Esophagus squamous epithelium (tissue), 5 donors: ENCODE results near the gene MRFAP1L1. TPM values are rescaled to one million over a fixed set of nuclear protein-coding genes. Genes with fewer than 3 reads are reported as not detected.

Experiments used
- DNase-seq: peaks from one replicate; lab custom pipeline; 2025; lab: John Stamatoyannopoulos, UW
- H3K27ac ChIP-seq, 4 donors: fragments of 200-600 bp; sonication (generic); one replicate each; pipeline ENCODE4 v1.5.1; 2016 to 2019; ENCODE audit warnings: mild to moderate bottlenecking in 1 of 4
- H3K27me3 ChIP-seq, 4 donors: fragments of 200-600 bp; sonication (generic); 1 replicate in 3 of 4; 2 replicates in 1 of 4; pipeline versions ENCODE4 v1.5.1 to v1.6.0; 2017 to 2021; ENCODE audit warnings: antibody characterized with exemption in 1 of 4
- H3K36me3 ChIP-seq, 3 donors: fragments of 200-600 bp; sonication (generic); one replicate each; pipeline ENCODE4 v1.5.1; 2016 to 2019
- H3K4me1 ChIP-seq, 3 donors: fragments of 200-600 bp; sonication (generic); one replicate each; pipeline ENCODE4 v1.5.1; 2017 to 2019
- H3K4me3 ChIP-seq, 4 donors: fragments of 200-600 bp; sonication (generic); 1 replicate in 3 of 4; 2 replicates in 1 of 4; pipeline ENCODE4 v1.5.1; 2016 to 2019; ENCODE audit warnings: mild to moderate bottlenecking in 2 of 4, moderate library complexity in 1 of 4
- H3K9me3 ChIP-seq, 3 donors: fragments of 200-600 bp; sonication (generic); one replicate each; pipeline ENCODE4 v1.5.1; 2016 to 2019
- POLR2A ChIP-seq, 4 donors: fragments of 450-650 bp; IDR thresholded peaks; one replicate each; pipeline ENCODE4 v1.6.1; 2017; ENCODE audit warnings: antibody characterized with exemption in 4 of 4, mild to moderate bottlenecking in 4 of 4, moderate library complexity in 3 of 4
- WGBS, 2 donors: methylation state at CpG; one replicate each; pipeline ENCODE4 v1.1.5; 2018; 5-methylcytosine and 5-hydroxymethylcytosine counted together
- intact Hi-C: fragments of 100-400 bp; cut with DNase I; formaldehyde crosslinking; loops from one replicate; pipeline ENCODE4 v1.15.0; 2022
- total RNA-seq, 4 donors: library from RNA; depleted of rRNA; stranded (reverse); fragments of >200 nt; gene quantifications; one replicate each; pipeline ENCODE4 v1.1.0, GENCODE V29; 2016
- TF ChIP-seq, protein P1 (sequence below), 6 experiments: fragments of 450-650 bp in 4 of 6; fragments of 200-600 bp in 2 of 6; sonication (generic) in 2 of 6; IDR thresholded peaks; one replicate each; pipeline ENCODE4 v1.5.1; 2016 to 2019; ENCODE audit warnings: antibody characterized with exemption in 6 of 6, mild to moderate bottlenecking in 4 of 6, moderate library complexity in 4 of 6
- donor health status: DM: yes; HTN: yes; CAD: no.

MRFAP1L1 gene
- total RNA-seq, 4 donors from 2014 or later, result 29.5 to 63.5 (median 48.2) TPM

DNA sequence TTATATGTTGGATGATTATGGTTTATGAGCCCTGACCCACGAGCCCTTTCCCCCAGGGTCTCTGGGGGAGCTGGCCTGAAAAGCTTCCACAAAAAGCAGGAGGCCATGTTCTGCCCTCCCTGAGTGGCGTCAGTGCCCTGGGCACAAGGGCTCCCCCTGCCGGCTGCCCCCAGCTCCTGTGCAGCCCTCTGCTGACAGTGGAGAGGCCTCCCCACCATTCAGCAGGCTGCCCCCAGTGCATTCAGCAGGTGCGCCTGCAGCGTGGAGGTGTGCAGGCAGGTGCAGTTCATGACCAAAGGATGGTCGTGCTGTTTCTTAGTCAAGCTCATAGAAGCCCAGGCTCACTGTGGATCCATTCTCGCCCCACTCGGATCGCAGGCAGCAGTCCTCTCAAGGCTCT lies 28.5 kb downstream of the MRFAP1L1 start:
- no peak for TF ChIP-seq POLR2A (IDR thresholded peaks at IDR 0.05)
- TF ChIP-seq, protein P1, sequence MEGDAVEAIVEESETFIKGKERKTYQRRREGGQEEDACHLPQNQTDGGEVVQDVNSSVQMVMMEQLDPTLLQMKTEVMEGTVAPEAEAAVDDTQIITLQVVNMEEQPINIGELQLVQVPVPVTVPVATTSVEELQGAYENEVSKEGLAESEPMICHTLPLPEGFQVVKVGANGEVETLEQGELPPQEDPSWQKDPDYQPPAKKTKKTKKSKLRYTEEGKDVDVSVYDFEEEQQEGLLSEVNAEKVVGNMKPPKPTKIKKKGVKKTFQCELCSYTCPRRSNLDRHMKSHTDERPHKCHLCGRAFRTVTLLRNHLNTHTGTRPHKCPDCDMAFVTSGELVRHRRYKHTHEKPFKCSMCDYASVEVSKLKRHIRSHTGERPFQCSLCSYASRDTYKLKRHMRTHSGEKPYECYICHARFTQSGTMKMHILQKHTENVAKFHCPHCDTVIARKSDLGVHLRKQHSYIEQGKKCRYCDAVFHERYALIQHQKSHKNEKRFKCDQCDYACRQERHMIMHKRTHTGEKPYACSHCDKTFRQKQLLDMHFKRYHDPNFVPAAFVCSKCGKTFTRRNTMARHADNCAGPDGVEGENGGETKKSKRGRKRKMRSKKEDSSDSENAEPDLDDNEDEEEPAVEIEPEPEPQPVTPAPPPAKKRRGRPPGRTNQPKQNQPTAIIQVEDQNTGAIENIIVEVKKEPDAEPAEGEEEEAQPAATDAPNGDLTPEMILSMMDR (IDR thresholded peaks at IDR 0.05), result peak in 2 of 6 experiments; percentile 18 to 48
- WGBS, 2 donors, result no CpG with 5 or more reads among the region's 9 CpGs
- no peaks in the 10 kb centered on the region for H3K27me3 ChIP-seq
- no peak overlapping the region for H3K4me3 ChIP-seq
- no peak overlapping the region for H3K27ac ChIP-seq
- H3K36me3 ChIP-seq, result peaks cover 0 to 15% (median 0%) of the 10 kb centered on the region in 3 donors
- DNase-seq, result no peak
- intact Hi-C loops, result no loop called here
- peaks cover 7 to 17% (median 12%) of the 10 kb centered on the region in 3 donors for H3K4me1 ChIP-seq
- no peaks in the 10 kb centered on the region for H3K9me3 ChIP-seq

DNA sequence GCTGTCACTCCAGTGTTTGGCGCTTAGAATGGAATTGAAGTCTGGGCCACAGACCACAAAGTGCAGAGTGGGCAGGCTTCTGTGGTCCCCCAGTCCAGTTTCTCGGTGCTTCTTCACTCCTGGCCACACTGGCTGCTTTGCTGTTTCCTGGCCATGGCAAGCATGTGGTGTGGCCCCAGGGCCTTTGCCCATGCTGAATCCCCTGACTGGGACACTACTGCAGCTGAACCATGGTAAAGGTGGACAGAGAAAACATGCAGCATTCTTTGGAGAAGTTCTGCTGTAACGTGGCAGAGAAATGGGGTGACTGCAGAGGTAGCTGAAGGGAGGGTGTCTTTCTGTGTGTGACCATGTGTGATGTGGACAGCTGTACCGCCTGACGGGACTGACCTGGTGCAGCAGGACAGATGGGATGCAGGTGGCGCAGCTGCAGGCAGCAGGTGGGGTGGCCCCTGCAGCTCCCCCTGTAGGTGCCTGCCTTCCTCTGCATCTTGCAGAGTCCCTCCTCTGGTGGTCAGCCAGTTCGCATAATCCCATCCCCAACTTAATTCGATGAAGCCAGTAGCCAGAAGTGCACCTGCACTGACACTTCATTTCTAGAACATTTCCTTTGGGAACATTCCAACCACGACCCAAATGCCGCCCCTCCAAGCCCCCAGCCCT lies 29.2 kb downstream of the MRFAP1L1 start:
- no peak overlapping the region for H3K27ac ChIP-seq
- H3K9me3 ChIP-seq, result no peaks in the 10 kb centered on the region
- DNase-seq, result no peak
- intact Hi-C loops, result no loop called here
- no peak overlapping the region for H3K4me3 ChIP-seq
- 85 to 89% methylated on average over 7 to 10 of the region's 10 CpGs for WGBS, 2 donors
- TF ChIP-seq, protein P1 (IDR thresholded peaks at IDR 0.05), result no peak
- H3K4me1 ChIP-seq, result peaks cover 14 to 24% (median 19%) of the 10 kb centered on the region in 3 donors
- no peaks in the 10 kb centered on the region for H3K27me3 ChIP-seq
- peaks cover 0 to 22% (median 0%) of the 10 kb centered on the region in 3 donors for H3K36me3 ChIP-seq

DNA sequence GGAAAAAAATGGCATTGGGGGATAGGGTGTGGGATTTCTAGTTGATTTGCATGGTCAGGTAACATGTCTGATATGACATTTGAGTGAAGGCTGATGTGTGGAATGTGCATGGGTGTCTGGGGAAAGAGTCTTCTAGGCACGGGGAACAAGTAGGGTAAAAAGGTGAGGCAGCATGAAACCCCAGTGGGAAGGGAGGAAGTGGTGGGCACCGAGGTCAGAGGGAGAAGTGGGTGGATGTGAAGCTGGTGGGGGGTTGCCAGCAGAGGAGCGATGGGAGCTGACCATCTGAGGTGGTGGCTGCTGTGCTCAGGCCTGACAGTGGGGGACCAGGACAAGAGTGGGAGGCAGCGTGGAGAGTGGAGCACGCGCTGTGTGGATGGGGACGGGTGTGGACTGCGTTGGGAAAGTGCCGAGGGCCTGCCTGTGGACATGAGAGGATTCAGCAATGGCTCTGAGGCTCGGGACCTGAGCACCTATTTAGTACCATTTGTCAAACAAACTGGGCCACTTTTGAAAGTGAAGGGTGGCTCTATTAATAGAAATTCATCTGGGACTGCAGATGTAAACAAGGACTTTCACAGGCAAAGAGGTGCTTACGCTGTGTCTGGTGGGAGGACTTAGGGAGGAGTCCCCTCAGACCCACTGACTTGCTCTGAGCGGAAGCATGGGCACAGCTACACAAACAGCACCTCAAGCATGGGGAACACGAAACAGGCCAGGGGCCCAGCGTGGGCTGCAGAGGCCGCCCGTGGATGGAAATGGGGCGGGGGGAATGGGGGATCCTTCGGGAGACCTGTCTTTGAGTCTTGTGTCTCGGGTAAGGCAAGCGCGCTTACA lies 32.7 kb downstream of the MRFAP1L1 start:
- H3K4me3 ChIP-seq, result no peak overlapping the region
- no peaks in the 10 kb centered on the region for H3K27me3 ChIP-seq
- H3K9me3 ChIP-seq, result no peaks in the 10 kb centered on the region
- WGBS, 2 donors, result 83 to 89% methylated on average over 20 to 21 of the region's 21 CpGs
- no peak overlapping the region for H3K27ac ChIP-seq
- H3K36me3 ChIP-seq, result peaks cover 0 to 24% (median 0%) of the 10 kb centered on the region in 3 donors
- TF ChIP-seq, protein P1 (IDR thresholded peaks at IDR 0.05), result no peak
- no peak for TF ChIP-seq POLR2A (IDR thresholded peaks at IDR 0.05)
- no peak for DNase-seq
- intact Hi-C loops, result no loop called here
- peaks cover 22 to 53% (median 26%) of the 10 kb centered on the region in 3 donors for H3K4me1 ChIP-seq

DNA sequence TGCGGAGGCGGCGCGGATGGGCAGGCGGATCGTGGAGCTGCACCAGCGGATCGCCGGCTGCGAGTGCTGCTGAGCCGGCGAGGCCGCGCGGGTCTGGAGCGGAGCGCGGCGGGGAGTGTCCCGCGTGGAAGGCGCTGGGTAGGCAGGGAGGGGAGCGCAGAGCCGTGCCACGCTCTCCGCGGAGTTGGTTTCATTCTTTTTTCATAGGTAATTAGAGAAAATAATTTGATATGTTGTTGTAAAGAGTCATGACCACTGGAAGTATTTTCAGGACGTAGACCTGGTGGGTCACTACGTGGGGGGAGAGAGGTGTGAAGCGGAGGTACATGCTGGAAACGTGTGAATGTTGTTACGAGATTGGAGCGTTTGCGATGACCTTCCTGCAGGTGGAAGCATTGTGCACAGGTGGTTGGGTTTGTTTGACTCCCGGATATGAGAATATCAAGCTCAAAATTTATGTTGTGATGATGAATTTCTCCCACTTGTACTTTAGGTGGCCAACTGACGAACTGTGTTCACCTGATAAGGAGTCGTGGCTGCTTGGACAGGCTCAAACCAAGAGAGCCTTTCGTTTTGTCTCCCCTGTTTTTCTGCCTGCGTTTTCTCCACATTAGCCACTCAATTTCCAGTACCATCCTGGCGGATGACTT lies 35.0 kb downstream of the MRFAP1L1 start:
- Histone ChIP-seq H3K4me3 (peak overlapping the region; percentile 58 to 89 (median 78)), H3K27me3 (no peaks in the 10 kb centered on the region), H3K36me3 (peaks cover 0 to 34% (median 0%) of the 10 kb centered on the region in 3 donors), H3K27ac (peak overlapping the region; percentile 75 to 95 (median 84)), H3K4me1 (peaks cover 22 to 56% (median 26%) of the 10 kb centered on the region in 3 donors), H3K9me3 (no peaks in the 10 kb centered on the region)
- intact Hi-C loops, result no loop called here
- 5% methylated on average over 29 to 40 of the region's 40 CpGs for WGBS, 2 donors
- TF ChIP-seq POLR2A (IDR thresholded peaks at IDR 0.05), result no peak
- TF ChIP-seq, protein P1 (IDR thresholded peaks at IDR 0.05), result peak in 5 of 6 experiments; percentile 30 to 60 (median 52)
- DNase-seq, result no peak
